ENCODE measurements around the gene RBMS2.

The RBMS2 gene

DNA sequence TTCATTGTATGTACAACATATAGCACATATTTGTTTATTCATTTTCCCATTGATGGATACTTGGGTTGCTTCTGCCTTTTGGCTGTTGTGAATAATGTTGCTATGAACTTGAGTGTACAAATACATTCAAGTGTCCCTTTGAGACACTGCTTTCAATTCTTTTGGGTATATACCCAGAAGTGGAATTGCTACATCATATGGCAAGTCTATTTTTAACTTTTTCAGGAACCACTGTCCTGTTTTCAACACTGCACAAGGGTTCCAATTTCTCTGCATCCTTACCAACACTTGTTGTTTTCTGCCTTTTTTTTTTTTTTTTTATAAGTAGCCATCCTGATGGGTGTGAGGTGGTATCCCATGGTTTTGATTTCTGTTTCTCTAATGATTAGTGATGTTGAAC, 15.9 kb downstream of the RBMS2 start:
- H3K4me3 ChIP-seq (ENCODE audit: low read depth, low read length) = no peak overlapping the region
- TF ChIP-seq, protein P1, sequence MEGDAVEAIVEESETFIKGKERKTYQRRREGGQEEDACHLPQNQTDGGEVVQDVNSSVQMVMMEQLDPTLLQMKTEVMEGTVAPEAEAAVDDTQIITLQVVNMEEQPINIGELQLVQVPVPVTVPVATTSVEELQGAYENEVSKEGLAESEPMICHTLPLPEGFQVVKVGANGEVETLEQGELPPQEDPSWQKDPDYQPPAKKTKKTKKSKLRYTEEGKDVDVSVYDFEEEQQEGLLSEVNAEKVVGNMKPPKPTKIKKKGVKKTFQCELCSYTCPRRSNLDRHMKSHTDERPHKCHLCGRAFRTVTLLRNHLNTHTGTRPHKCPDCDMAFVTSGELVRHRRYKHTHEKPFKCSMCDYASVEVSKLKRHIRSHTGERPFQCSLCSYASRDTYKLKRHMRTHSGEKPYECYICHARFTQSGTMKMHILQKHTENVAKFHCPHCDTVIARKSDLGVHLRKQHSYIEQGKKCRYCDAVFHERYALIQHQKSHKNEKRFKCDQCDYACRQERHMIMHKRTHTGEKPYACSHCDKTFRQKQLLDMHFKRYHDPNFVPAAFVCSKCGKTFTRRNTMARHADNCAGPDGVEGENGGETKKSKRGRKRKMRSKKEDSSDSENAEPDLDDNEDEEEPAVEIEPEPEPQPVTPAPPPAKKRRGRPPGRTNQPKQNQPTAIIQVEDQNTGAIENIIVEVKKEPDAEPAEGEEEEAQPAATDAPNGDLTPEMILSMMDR (IDR thresholded peaks at IDR 0.05; ENCODE audit: low read depth, low read length, missing control alignments) = no peak
- no peak for DNase-seq (ENCODE audit: low read depth)

DNA sequence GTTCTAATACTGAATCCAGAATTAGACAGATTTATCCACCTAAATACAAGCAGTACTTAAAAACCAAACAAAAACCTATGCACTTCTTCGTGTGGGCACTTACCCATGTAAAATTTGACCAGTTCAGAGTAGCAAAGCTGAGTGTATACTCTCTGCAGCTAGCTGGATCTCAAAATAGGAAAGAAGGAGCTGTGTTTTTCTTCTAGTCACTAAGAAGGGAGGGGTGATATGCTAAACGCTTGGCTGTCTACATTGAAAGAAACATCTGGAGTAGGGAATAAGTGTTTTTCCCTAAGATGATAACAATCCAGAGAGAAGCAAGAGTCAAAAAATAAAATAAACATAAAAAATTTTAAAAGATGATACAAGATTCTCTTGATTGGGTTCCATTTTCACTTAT, 20.0 kb downstream of the RBMS2 start:
- no peak overlapping the region for H3K4me3 ChIP-seq (ENCODE audit: low read depth, low read length)
- TF ChIP-seq, protein P1 (IDR thresholded peaks at IDR 0.05; ENCODE audit: low read depth, low read length, missing control alignments) = no peak
- no peak for DNase-seq (ENCODE audit: low read depth)

DNA sequence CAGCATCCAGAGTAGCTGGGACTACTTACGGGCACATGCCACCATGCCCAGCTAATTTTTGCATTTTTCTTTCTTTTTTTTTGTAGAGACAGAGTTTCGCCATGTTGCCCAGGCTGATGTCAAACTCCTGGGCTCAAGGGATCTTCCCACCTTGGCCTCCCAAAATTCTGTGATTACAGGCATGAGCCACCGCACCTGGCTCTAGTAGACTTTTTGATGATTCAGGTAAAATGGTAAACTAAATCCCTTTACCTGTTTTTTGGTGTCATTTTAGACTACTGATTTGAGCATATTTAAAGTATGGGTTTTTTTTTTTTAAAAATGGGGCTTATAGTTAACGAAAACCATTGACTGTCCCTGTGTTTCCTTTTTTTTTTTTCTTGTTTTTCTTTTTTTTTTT, 20.5 kb downstream of the RBMS2 start:
- TF ChIP-seq, protein P1 (IDR thresholded peaks at IDR 0.05; ENCODE audit: low read depth, low read length, missing control alignments) = no peak
- no peak overlapping the region for H3K4me3 ChIP-seq (ENCODE audit: low read depth, low read length)
- no peak for DNase-seq (ENCODE audit: low read depth)

DNA sequence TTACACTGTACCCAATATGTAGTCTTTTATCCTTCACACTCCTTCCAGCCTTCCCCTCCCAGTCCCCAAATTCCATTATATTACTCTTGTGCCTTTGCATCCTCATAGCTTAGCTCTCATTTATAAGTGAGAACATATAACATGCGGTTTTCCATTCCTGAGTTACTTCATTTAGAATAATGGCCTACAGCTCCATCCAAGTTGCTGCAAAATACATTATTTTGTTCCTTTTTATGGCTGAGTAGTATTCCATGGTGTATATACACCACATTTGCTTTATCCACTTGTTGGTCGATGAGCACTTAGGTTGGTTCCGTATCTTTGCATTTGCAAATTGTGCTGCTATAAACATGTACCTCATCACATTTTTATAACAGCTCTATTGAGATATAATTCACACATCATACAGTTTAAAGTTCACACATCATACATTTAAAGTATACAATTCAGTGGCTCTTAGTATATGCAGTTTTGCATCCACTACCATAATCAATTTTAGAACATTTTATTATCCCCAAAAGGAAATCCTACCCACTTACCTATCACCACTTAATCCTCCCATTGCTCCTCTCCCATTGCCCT, 23.5 kb downstream of the RBMS2 start:
- DNase-seq (ENCODE audit: low read depth) = no peak
- TF ChIP-seq, protein P1 (IDR thresholded peaks at IDR 0.05; ENCODE audit: low read depth, low read length, missing control alignments) = no peak
- H3K4me3 ChIP-seq (ENCODE audit: low read depth, low read length) = no peak overlapping the region

DNA sequence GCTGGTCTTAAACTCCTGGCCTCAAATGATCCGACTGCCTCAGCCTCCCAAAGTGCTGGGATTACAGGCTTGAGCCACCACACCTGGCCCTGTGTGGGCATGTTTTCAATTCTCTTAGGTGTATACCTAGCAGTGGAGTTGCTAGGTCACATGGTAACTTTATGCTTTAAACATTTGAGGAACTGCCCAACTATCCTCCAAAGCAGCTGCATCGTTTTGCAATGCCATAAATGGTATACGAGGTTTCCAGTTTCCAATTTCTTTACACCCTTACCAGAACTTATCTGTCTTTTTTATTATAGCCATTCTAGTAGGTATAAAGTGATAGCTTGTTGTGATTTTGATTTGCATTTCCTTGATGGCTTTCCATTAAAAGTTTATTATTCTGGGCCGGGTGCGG, 25.1 kb downstream of the RBMS2 start:
- DNase-seq (ENCODE audit: low read depth) = no peak

DNA sequence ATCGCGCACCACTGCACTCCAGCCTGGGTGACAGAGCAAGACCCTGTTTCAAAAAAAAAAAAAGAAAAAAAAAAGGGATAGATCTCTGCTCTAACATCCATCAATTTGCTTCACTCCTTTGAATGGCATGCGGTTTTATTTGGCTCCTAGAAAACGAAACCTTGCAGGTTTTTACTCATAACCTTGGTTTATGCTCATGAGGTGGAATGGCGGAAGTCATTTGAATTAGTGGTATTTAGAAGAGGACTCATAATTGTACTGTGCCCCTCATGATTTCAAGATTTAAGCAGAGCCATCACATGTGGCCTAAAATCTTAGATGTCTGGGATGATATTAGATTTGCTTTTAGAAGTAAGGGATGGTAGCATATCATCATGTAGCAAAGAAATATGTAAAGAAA, 29.4 kb downstream of the RBMS2 start:
- no peak overlapping the region for H3K4me3 ChIP-seq (ENCODE audit: low read depth, low read length)
- TF ChIP-seq, protein P1 (IDR thresholded peaks at IDR 0.05; ENCODE audit: low read depth, low read length, missing control alignments) = no peak
- no peak for DNase-seq (ENCODE audit: low read depth)

More for the DNA sequence above, 25.1 kb downstream of the RBMS2 start:
- H3K4me3 ChIP-seq (ENCODE audit: low read depth, low read length) = no peak overlapping the region
- TF ChIP-seq, protein P1 (IDR thresholded peaks at IDR 0.05; ENCODE audit: low read depth, low read length, missing control alignments) = no peak

DNA sequence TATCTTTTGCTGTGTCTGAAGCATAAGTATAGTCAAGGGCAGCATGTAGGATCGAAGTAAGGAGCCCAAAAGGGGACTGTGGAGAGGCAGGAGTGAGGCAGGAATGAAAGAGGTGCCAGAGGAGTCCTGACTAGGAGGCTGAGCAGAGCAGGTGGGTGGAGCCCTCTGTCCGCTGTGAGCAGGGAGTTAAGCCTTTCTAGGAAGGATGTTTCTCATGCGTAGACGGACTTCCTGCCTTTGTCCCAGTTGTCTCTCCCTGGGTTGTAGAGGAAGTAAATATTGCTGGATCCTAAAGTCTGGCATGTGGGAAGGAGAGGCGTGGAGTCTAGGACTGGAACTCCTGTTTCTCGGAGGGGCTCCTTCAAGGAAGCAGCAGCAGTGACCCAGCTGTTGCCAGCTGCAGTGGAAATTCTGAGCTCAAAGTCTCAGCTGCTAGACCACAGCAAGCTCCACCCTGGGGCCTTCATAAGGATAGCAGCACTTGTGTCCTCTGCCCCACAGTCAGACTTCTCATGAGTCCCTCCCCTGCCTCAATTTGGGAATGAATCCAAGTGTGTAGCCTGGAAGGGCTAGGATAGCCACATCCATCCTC, 44.0 kb downstream of the RBMS2 start:
- H3K4me3 ChIP-seq (ENCODE audit: low read depth, low read length) = peak overlapping the region; percentile 27
- TF ChIP-seq, protein P1 (IDR thresholded peaks at IDR 0.05; ENCODE audit: low read depth, low read length, missing control alignments) = no peak
- no peak for DNase-seq (ENCODE audit: low read depth)

Data from GM12864 (cell line).